ENCODE results near the gene RHD. TPM values are rescaled to one million over a fixed set of nuclear protein-coding genes. Genes with fewer than 3 reads are reported as not detected.
A peak's percentile ranks its signal among the peaks of the same experiment; 100 is the strongest.
"Not testable (repeated sequence)": the region's sequence is repeated elsewhere in the genome, so short reads cannot be mapped to it uniquely, and the experiment has no call there.

The RHD gene
- total and polyA plus RNA-seq, 4 donors, result 0.31 to 85.4 TPM; not detected in 2

GRCh38 chr1:25337483-25338187 is 65.3 kb downstream of the RHD start:
- Histone ChIP-seq H3K27ac (ENCODE audit: low read depth in 1 of 2, low read length in 2 of 2) (peak overlapping the region; percentile 94 to 96), H3K4me1 (ENCODE audit: control insufficient read depth in 4 of 4, insufficient read depth in 4 of 4, low read length in 3 of 4) (peaks cover 3 to 12% (median 8%) of the 10 kb centered on the region in 4 donors), H3K4me3 (ENCODE audit: low read depth in 1 of 3, low read length in 3 of 3) (peak overlapping the region in 2 of 3 donors; percentile 82 to 99), H3K9ac (ENCODE audit: low read depth in 1 of 2, low read length in 2 of 2) (peak overlapping the region in 1 of 2 donors; percentile 53)
- not testable (repeated sequence) for H3K36me3 ChIP-seq (ENCODE audit: control insufficient read depth in 4 of 4, insufficient read depth in 3 of 4, low read depth in 1 of 4, low read length in 3 of 4); H3K9me3 ChIP-seq (ENCODE audit: control insufficient read depth in 4 of 4, low read length in 3 of 4); H3K27me3 ChIP-seq (ENCODE audit: control insufficient read depth in 4 of 4, insufficient read depth in 4 of 4, low read length in 3 of 4)
- WGBS, result under 1% methylated on average over 24 of the region's 39 CpGs
- TF ChIP-seq GABPA (IDR thresholded peaks at IDR 0.05 in 1 of 2, conservative IDR thresholded peaks at IDR 0.05 in 1 of 2), result peak in 1 of 2 donors; percentile 3
- peak; percentile 38 for DNase-seq (ENCODE audit: low spot score)

- peaks cover 3 to 12% (median 8%) of the 10 kb centered on the region in 4 donors for H3K4me1 ChIP-seq (ENCODE audit: control insufficient read depth in 4 of 4, insufficient read depth in 4 of 4, low read length in 3 of 4)
- H3K27ac ChIP-seq (ENCODE audit: low read depth in 1 of 2, low read length in 2 of 2), result peak within 1 kb of the TSS; percentile 94 to 96
- H3K27me3 ChIP-seq (ENCODE audit: control insufficient read depth in 4 of 4, insufficient read depth in 4 of 4, low read length in 3 of 4), result no peaks in the 10 kb centered on the region
- peak; percentile 30 for TF ChIP-seq REST (IDR thresholded peaks at IDR 0.05)
- no peak for TF ChIP-seq RXRA (IDR thresholded peaks at IDR 0.05)
- TF ChIP-seq TAF1 (conservative IDR thresholded peaks at IDR 0.05), result no peak
- no peak for TF ChIP-seq FOXA2 (IDR thresholded peaks at IDR 0.05)
- TF ChIP-seq FOXA1 (IDR thresholded peaks at IDR 0.05), result no peak
- TF ChIP-seq GABPA (IDR thresholded peaks at IDR 0.05 in 1 of 2, conservative IDR thresholded peaks at IDR 0.05 in 1 of 2), result peak in 1 of 2 donors; percentile 36
- no peak for TF ChIP-seq RAD21 (IDR thresholded peaks at IDR 0.05)
- no peak for TF ChIP-seq HNF4A (conservative IDR thresholded peaks at IDR 0.05)
- no peak for TF ChIP-seq SP1 (IDR thresholded peaks at IDR 0.05)
- TF ChIP-seq ZBTB33 (IDR thresholded peaks at IDR 0.05), result no peak
- TF ChIP-seq CTCF (IDR thresholded peaks at IDR 0.05; ENCODE audit: low read depth, low read length, missing input control), result no peak
- TF ChIP-seq JUND (IDR thresholded peaks at IDR 0.05), result no peak
- no peak for TF ChIP-seq HNF4G (IDR thresholded peaks at IDR 0.05)
- no peak for TF ChIP-seq MAX (IDR thresholded peaks at IDR 0.05)
- TF ChIP-seq ATF3 (IDR thresholded peaks at IDR 0.05), result no peak
- peak; percentile 26 for TF ChIP-seq YY1 (IDR thresholded peaks at IDR 0.05)
- DNase-seq (ENCODE audit: low spot score), result peak; percentile 89
- peak within 1 kb of the TSS; percentile 87 to 89 for H3K9ac ChIP-seq (ENCODE audit: low read depth in 1 of 2, low read length in 2 of 2)
- peaks cover 0 to 5% (median 2%) of the 10 kb centered on the region in 4 donors for H3K36me3 ChIP-seq (ENCODE audit: control insufficient read depth in 4 of 4, insufficient read depth in 3 of 4, low read depth in 1 of 4, low read length in 3 of 4)
- peak within 1 kb of the TSS; percentile 90 to 99 (median 95) for H3K4me3 ChIP-seq (ENCODE audit: low read depth in 1 of 3, low read length in 3 of 3)
- WGBS, result under 1% methylated on average over 68 of the region's 75 CpGs
- H3K9me3 ChIP-seq (ENCODE audit: control insufficient read depth in 4 of 4, low read length in 3 of 4), result no peaks in the 10 kb centered on the region
Observed at GRCh38 chr1:25338188-25338981, 66.1 kb downstream of the RHD start, which contains the start of gene TMEM50A. TMEM50A (plus strand) TSS chr1:25338334; CDS start chr1:25340487, 2,153 bp downstream.
